LoVo (cell line): ENCODE measurements around the gene LPCAT2.
A peak's percentile ranks its signal among the peaks of the same experiment; 100 is the strongest.

Experiments used
- DNase-seq: peaks from one replicate; pipeline ENCODE4 v3.0.0-alpha.2; 2016; ENCODE audit warnings: low spot score

Gene LPCAT2

DNA sequence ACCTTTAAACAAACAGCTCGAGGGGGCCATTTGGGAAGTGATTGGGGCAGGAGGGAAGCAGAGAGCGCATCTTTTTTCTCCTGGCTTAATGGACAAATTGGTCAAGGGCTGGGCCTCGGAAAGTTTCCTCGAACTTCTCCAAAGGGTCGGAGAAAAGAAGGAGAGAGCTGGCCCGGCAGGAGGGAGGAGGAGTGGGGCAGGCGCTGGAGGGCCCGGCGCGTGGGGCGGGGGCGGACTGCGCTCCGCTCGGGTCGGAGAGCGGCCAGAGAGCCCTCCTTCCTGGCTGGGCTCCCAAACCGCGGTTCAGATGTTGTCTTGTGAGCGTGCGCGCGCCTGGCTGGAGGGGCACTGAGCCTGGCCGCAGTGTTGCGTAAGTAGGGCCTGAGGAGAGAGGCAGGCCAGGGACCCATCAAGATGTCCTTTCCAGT is 28.6 kb upstream of the LPCAT2 start:
- no peak for DNase-seq

DNA sequence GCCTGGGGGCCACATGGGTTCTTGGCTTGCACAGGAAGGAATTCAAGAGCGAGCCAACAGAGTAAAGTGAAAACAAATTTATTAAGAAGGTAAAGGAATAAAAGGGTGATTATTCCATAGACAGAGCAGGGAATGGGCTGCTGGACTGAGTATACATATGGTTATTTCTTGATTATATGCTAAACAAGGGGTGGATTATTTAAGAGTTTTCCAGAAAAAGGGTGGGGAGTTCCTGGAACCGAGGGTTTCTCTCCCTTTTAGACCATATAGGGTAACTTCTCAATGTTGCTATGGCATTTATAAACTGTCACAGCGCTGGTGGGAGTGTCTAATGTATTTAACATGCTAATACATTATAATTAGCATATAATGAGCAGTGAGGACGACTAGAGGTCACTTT is 27.8 kb upstream of the LPCAT2 start:
- no peak for DNase-seq

DNA sequence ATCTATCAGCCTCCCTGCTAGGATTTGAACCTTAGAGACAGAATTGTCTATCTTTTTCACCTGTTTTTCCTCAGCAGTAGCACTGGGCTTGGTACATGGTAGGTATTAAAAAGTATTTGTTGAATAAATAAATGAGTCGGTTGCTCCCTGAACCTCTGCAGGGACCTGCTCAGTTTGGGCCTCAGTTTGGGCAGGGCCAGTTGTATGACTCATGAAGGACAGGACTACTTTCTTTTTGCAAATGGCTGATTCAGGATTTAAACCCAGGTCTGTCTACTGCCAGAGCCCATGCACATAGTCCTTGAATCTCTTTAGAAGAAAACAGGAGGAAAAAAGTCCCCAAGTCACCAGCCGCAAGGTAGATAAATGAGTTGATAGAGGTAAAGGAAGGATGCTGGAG is 26.8 kb upstream of the LPCAT2 start:
- DNase-seq = no peak

DNA sequence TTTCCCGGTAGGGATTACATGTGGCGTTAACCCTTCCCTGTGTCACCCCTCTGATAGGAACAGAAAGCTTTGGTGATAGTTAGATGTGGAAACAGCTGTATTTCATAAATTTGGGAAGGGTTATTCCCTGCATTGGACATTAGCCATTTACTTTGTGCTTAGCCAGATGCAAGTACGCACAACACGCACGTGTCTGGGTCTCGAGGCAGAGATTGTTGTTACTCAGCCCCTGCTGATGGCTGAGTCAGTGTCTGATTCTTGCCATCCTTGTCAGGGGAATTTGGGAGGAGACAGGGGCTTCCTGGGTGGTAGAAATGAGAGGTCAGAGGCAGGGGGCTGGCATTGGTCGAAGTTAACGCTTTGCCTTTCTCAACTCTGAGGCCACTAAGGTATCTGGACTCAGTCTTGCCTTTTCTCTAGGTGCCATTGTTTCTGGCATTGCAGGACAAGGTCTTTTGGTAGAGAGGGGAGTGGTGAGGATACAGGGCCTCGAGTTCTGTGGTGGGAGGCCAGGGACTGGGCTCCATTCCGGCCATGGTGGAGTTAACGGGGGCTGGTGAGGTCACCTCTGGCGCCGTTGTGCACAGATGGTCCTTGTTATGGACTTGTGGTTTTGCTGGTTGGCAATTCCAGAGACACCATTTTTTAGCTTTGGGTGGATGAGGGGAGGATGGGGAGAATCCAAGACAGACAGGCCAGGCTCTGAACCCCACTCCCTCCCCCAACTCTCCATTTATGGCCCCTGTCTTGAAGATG is 21.6 kb upstream of the LPCAT2 start:
- DNase-seq = no peak

- no peak for DNase-seq
Observed at GRCh38 chr16:55488306-55488705, 20.6 kb upstream of the LPCAT2 start.

GRCh38 chr16:55489119-55489955 is 19.5 kb upstream of the LPCAT2 start:
- DNase-seq = no peak

- DNase-seq = no peak
Observed at GRCh38 chr16:55489956-55490265, 19.0 kb upstream of the LPCAT2 start.

DNA sequence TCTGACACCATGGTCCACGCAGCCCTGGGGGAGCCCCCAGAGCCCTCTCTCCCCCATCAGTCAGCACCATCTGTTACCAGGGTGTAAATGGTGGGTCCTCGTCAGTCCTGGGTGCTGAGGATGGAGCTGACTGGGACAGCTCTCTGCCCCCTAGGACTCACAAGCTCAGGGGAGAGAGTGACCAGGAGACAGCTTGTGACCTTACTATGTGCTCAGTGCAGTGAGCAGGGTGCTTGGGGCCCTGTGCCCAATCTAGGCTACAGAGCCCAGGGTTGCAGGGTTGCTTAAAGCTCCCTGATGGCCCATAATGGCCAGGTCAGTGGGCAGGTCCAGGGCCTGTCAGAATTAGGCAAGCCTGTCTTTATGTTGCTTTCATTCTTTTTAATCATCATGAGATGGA is 18.6 kb upstream of the LPCAT2 start:
- no peak for DNase-seq

- DNase-seq = no peak
Observed at GRCh38 chr16:55491691-55492090, 17.2 kb upstream of the LPCAT2 start.

GRCh38 chr16:55492756-55493380 is 16.0 kb upstream of the LPCAT2 start:
- no peak for DNase-seq

- no peak for DNase-seq
Observed at GRCh38 chr16:55494994-55495421, 13.9 kb upstream of the LPCAT2 start.

DNA sequence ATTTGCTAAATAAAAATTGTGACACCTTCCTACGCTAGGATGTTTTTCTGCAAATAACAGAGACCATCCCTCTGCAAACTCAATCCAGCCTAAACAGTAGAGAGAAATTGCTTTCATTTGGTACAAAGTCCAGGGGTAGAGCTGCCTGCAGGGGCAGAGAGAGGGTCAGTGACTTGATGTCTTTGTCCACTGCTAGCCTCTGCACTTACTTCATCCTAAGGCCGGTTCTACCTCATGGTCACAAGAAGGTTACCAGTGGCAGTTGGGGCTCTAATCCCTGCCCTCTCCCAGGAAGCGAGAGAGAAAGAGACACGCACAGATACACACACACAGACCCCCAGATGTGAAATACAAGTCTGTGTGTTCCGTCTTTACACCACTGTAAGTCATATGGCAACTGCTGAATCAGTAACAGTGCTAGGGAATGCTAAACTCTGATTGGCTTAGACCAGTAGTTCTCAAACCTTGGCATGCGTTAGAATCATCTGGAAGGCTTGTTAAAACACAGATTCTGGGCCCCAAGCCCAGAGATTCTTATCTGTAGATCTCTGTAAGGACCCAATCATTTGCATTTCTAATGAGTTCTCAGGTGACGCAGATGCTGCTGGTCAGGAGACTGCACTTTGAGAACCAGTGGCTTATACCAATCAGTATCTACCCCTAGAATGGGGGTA is 13.1 kb upstream of the LPCAT2 start:
- no peak for DNase-seq

- no peak for DNase-seq
Observed at GRCh38 chr16:55496509-55497145, 12.2 kb upstream of the LPCAT2 start.

GRCh38 chr16:55497558-55497957 is 11.3 kb upstream of the LPCAT2 start:
- DNase-seq = no peak

DNA sequence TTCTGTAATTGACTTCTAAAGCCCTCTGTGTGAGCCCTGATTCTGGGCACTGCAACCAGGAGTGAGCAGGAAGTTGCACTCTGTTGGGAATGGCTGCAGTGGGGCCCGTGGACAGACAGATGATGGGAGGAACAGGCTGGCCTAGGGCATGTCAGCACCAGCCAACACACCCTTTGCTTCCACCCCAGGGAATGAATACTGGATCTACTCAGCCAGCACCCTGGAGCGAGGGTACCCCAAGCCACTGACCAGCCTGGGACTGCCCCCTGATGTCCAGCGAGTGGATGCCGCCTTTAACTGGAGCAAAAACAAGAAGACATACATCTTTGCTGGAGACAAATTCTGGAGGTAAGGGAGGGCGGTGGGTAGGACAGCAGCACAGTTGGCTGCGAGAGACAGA is 10.8 kb upstream of the LPCAT2 start:
- DNase-seq = no peak

- no peak for DNase-seq
Observed at GRCh38 chr16:55499281-55499680, 9.6 kb upstream of the LPCAT2 start.

DNA sequence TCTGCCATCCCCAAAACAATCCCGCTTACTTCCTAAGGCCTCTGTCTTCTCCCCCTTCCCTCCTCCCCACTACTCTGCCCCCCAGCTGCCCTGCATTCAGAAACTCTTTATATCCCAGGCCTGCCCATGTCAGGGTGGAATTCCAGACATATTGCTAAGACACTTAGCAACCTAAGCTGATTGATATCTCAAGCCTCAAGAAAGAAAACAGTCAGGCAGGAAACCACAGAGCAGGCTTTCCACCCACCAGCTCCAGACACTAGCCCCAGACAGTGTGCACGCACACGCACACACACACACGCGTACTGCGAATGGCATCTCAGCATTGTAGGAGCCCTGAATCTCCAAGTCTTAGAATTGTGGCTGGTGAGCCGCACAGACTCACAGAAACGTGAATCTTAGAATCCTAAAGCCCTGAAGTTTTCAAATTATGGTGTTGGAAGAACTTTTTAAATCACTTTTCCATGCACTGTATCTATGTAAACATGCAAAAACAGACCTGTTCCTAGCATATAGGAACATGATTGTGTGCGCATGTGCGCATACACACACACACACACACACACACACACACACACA is 8.8 kb upstream of the LPCAT2 start:
- peak; percentile 19 for DNase-seq

- DNase-seq = no peak
Observed at GRCh38 chr16:55500530-55501011, 8.3 kb upstream of the LPCAT2 start.

DNA sequence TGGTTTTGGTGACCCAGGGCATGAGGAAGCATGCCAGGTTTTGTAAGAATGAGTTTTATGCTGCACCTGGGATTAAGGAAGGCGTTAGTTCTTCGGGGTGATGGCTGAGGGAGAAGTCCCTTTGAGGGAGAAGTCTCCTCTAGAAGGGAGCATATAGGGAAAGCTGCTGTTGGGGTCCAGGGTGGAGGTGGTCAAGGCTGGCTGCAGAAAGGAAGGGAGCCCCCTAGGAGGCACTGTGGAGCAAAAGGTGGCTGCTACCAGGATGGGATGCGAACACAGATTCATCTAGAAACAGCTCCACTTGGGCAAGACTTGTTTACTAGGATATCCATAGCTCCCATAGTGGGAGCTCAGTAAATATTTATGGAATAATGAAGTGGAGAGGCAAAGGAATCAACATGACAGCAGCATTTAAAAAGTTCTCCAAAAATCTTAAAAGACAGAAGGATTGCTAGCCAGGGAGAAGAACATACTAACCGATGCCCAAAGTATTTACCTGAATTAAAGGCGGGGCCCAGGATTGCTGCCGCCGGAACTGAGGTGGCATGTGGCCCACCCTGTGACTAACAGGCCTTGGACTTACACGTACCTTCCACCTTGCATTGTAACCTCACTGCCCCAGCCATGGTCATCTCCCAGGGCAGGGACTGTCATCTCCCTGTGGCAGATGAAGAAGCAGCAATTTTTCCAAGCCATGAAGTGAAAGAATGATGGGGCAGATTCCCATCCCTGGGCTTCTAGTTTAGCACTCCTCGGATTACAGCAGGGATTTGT is 7.1 kb upstream of the LPCAT2 start:
- peak; percentile 63 for DNase-seq

DNA sequence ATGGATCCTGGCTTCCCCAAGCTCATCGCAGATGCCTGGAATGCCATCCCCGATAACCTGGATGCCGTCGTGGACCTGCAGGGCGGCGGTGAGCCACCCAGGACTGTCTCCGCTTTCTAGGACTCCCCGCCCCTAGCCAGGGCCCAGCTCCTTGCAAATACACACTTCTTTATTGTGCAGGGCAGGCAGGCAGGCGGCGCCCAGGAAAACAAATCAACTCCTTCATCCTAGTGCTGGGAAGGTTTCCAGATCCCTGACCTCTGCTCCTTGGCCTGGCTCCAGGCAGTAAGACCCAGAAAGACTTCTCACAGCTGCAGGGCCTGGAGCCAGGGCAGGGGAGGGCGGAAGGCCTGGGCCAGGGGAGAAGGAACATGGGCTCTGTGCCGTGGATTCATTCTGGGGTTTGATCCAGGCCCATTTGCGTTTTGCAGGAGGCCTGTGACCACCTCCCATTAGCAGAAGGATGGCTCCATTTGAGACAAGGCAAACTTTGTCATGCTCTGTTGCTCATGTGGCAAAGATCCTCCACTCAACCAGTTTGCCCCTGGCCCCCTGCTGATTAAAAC is 6.0 kb upstream of the LPCAT2 start:
- peak; percentile 80 for DNase-seq
